Measurements from ENCODE around the gene BTC.

GRCh38 chr4:74794382-74795010 is at the start of gene BTC:
- TF ChIP-seq CTCF (IDR thresholded peaks at IDR 0.05): peak; percentile 41 to 71 (median 46)
- TF ChIP-seq POLR2A (IDR thresholded peaks at IDR 0.05): no peak

Data from transverse colon (tissue), 3 donors.